Omental fat pad (tissue), 4 donors: Measurements from ENCODE around the gene MORC3. TPM values are rescaled to one million over a fixed set of nuclear protein-coding genes. Genes with fewer than 3 reads are reported as not detected.

ENCODE experiments used
- ATAC-seq: fragments of 150-250 bp; one replicate; pipeline ENCODE4 v1.9.1; 2016; ENCODE audit warnings: mild to moderate bottlenecking, moderate library complexity; ENCODE audit not compliant: low FRiP score
- DNase-seq: peaks from one replicate; pipeline ENCODE4 v3.0.0-alpha.2; 2019; ENCODE audit warnings: low spot score
- CTCF ChIP-seq, 3 donors: fragments of 450-650 bp; IDR thresholded peaks; one replicate each; pipeline ENCODE4 v1.5.1; 2016 to 2017; ENCODE audit warnings: antibody characterized with exemption in 3 of 3, mild to moderate bottlenecking in 3 of 3, moderate library complexity in 2 of 3
- total RNA-seq, 4 donors: library from RNA; depleted of rRNA; stranded (reverse); fragments of >200 nt; gene quantifications; one replicate each; pipeline ENCODE4 v1.1.0, GENCODE V29; 2016

MORC3 gene
- total RNA-seq, 4 donors from 2014 or later = 26.8 to 43.2 (median 34.1) TPM

GRCh38 chr21:36400719-36401118 is 80.7 kb downstream of the MORC3 start:
- ATAC-seq = no peak
- no peak for DNase-seq

GRCh38 chr21:36402339-36402738 is 82.3 kb downstream of the MORC3 start:
- no peak for TF ChIP-seq CTCF (IDR thresholded peaks at IDR 0.05)
- DNase-seq (no peak), ATAC-seq (no peak)

More at GRCh38 chr21:36400719-36401118, 80.7 kb downstream of the MORC3 start:
- TF ChIP-seq CTCF (IDR thresholded peaks at IDR 0.05) = no peak

GRCh38 chr21:36403713-36404112 is 83.7 kb downstream of the MORC3 start:
- DNase-seq = no peak
- no peak for ATAC-seq
- TF ChIP-seq CTCF (IDR thresholded peaks at IDR 0.05) = no peak

- DNase-seq (no peak), ATAC-seq (no peak)
- no peak for TF ChIP-seq CTCF (IDR thresholded peaks at IDR 0.05)
Measured at GRCh38 chr21:36408568-36408967, 88.6 kb downstream of the MORC3 start.

- ATAC-seq (no peak), DNase-seq (no peak)
- no peak for TF ChIP-seq CTCF (IDR thresholded peaks at IDR 0.05)
Measured at GRCh38 chr21:36411301-36411700, 91.3 kb downstream of the MORC3 start.

GRCh38 chr21:36412916-36413315 is 92.9 kb downstream of the MORC3 start:
- no peak for TF ChIP-seq CTCF (IDR thresholded peaks at IDR 0.05)
- DNase-seq (no peak), ATAC-seq (no peak)

GRCh38 chr21:36415375-36415774 is 95.4 kb downstream of the MORC3 start:
- DNase-seq (no peak), ATAC-seq (no peak)
- no peak for TF ChIP-seq CTCF (IDR thresholded peaks at IDR 0.05)
